Coronary artery (tissue), 2 donors: ENCODE results near the gene GPR176.

Experiments
- DNase-seq: peaks from one replicate; pipeline ENCODE4 v3.0.0-alpha.2; 2017; ENCODE audit warnings: low spot score
- H3K27ac ChIP-seq, 2 donors: fragments of 200-600 bp; sonication (generic); one replicate each; pipeline ENCODE4 v1.5.1; 2016 to 2019
- H3K4me3 ChIP-seq: fragments of 200-600 bp; sonication (generic); 2 replicates; pipeline ENCODE4 v1.5.1; 2016; ENCODE audit warnings: mild to moderate bottlenecking, moderate library complexity
- CTCF ChIP-seq: fragments of 200-600 bp; sonication (generic); IDR thresholded peaks from one replicate; pipeline ENCODE4 v1.5.1; 2019; ENCODE audit warnings: antibody characterized with exemption

Gene GPR176

GRCh38 chr15:39874890-39875549 lies 45.0 kb downstream of the GPR176 start:
- H3K4me3 ChIP-seq: no peak overlapping the region
- no peak overlapping the region for H3K27ac ChIP-seq
- no peak for DNase-seq
- no peak for TF ChIP-seq CTCF

- H3K4me3 ChIP-seq: no peak overlapping the region
- H3K27ac ChIP-seq: no peak overlapping the region
- DNase-seq: no peak
- no peak for TF ChIP-seq CTCF
These were observed 46.1 kb downstream of the GPR176 start for GRCh38 chr15:39873978-39874377.

- no peak overlapping the region for H3K4me3 ChIP-seq
- no peak overlapping the region for H3K27ac ChIP-seq
- no peak for DNase-seq
- TF ChIP-seq CTCF: no peak
These were observed 49.5 kb downstream of the GPR176 start for GRCh38 chr15:39870537-39870936.

GRCh38 chr15:39869858-39870515 lies 50.1 kb downstream of the GPR176 start:
- no peak overlapping the region for H3K27ac ChIP-seq
- no peak for DNase-seq
- no peak for TF ChIP-seq CTCF
- H3K4me3 ChIP-seq: no peak overlapping the region

- Histone ChIP-seq H3K4me3 (no peak overlapping the region), H3K27ac (no peak overlapping the region)
- no peak for TF ChIP-seq CTCF
- DNase-seq: no peak
These were observed 50.8 kb downstream of the GPR176 start for GRCh38 chr15:39869254-39869653.

GRCh38 chr15:39868396-39868795 lies 51.7 kb downstream of the GPR176 start:
- Histone ChIP-seq H3K4me3 (no peak overlapping the region), H3K27ac (no peak overlapping the region)
- no peak for TF ChIP-seq CTCF
- DNase-seq: no peak

GRCh38 chr15:39864116-39864515 lies 56.0 kb downstream of the GPR176 start:
- DNase-seq: no peak
- no peak for TF ChIP-seq CTCF
- H3K4me3 ChIP-seq: no peak overlapping the region
- H3K27ac ChIP-seq: no peak overlapping the region
